Smooth muscle cell (in vitro differentiated cells): ENCODE results near the gene LUC7L. TPM values are rescaled to one million over a fixed set of nuclear protein-coding genes. Genes with fewer than 3 reads are reported as not detected.
"Not testable (repeated sequence)": the region's sequence is repeated elsewhere in the genome, so short reads cannot be mapped to it uniquely, and the experiment has no call there.

ENCODE experiments used
- DNase-seq: peaks from one replicate; lab custom pipeline; 2025; ENCODE audit not compliant: unreplicated experiment; lab: John Stamatoyannopoulos, UW
- H2AFZ ChIP-seq: fragments of 200-600 bp; sonication (generic); 2 replicates; pipeline ENCODE4 v1.6.0; 2016; ENCODE audit warnings: antibody characterized with exemption, low read depth, mild to moderate bottlenecking
- H3F3A ChIP-seq: fragments of 200-600 bp; sonication (generic); 2 replicates; pipeline ENCODE4 v1.6.0; 2017; ENCODE audit warnings: antibody characterized with exemption, low read depth
- H3K27ac ChIP-seq: fragments of 200-600 bp; sonication (generic); 2 replicates; pipeline ENCODE4 v1.5.1; 2016; ENCODE audit warnings: low read depth, mild to moderate bottlenecking
- H3K27me3 ChIP-seq: fragments of 200-600 bp; sonication (generic); 2 replicates; pipeline ENCODE4 v1.6.1; 2016; ENCODE audit warnings: low read depth, mild to moderate bottlenecking
- H3K36me3 ChIP-seq: fragments of 200-600 bp; sonication (generic); 2 replicates; pipeline ENCODE4 v1.5.1; 2016; ENCODE audit warnings: low read depth
- H3K4me1 ChIP-seq: fragments of 200-600 bp; sonication (generic); 2 replicates; pipeline ENCODE4 v1.5.1; 2016; ENCODE audit warnings: low read depth
- H3K4me2 ChIP-seq: fragments of 200-600 bp; sonication (generic); 2 replicates; pipeline ENCODE4 v1.6.0; 2016; ENCODE audit warnings: mild to moderate bottlenecking
- H3K4me3 ChIP-seq: fragments of 200-600 bp; sonication (generic); 2 replicates; pipeline ENCODE4 v1.5.1; 2016; ENCODE audit warnings: mild to moderate bottlenecking
- H3K79me2 ChIP-seq: fragments of 200-600 bp; sonication (generic); 2 replicates; pipeline ENCODE4 v1.6.0; 2016; ENCODE audit warnings: low read depth, mild to moderate bottlenecking
- H3K9ac ChIP-seq: fragments of 200-600 bp; sonication (generic); 2 replicates; pipeline ENCODE4 v1.6.0; 2016; ENCODE audit warnings: low read depth
- H3K9me3 ChIP-seq: fragments of 200-600 bp; sonication (generic); replicated peaks from 2 replicates; pipeline ENCODE4 v1.5.1; 2016; ENCODE audit warnings: low read depth
- H4K20me1 ChIP-seq: fragments of 200-600 bp; sonication (generic); 2 replicates; pipeline ENCODE4 v1.6.0; 2016; ENCODE audit warnings: low read depth
- CTCF ChIP-seq: fragments of 200-600 bp; sonication (generic); IDR thresholded peaks from 2 replicates; pipeline ENCODE4 v1.5.1; 2017; ENCODE audit warnings: borderline replicate concordance, mild to moderate bottlenecking, antibody characterized with exemption; ENCODE audit not compliant: insufficient read depth, poor library complexity, severe bottlenecking
- WGBS: methylation state at CpG from one replicate; pipeline ENCODE4 v1.1.7; 2016; ENCODE audit warnings: low lambda C conversion rate; 5-methylcytosine and 5-hydroxymethylcytosine counted together
- polyA plus RNA-seq: library from polyadenylated mRNA; unstranded; fragments of >200 nt; fragmentation: Nextera tagmentation; extraction: Ambion mirVana; gene quantifications from 2 replicates; pipeline ENCODE4 v1.2.1, GENCODE V29; 2016
- total RNA-seq: library from RNA; depleted of rRNA; stranded (reverse); fragments of >200 nt; gene quantifications from 2 replicates; pipeline ENCODE4 v1.2.3, GENCODE V29; 2014

Gene LUC7L
- total and polyA plus RNA-seq, 2 experiments from 2014 or later: 56.2 to 70.6 TPM

- Histone ChIP-seq H3K9ac (no peak overlapping the region), H4K20me1 (no peaks in the 10 kb centered on the region), H3K4me3 (no peak overlapping the region), H3F3A (no peaks in the 10 kb centered on the region), H2AFZ (no peak overlapping the region), H3K27ac (no peak overlapping the region), H3K36me3 (no peaks in the 10 kb centered on the region), H3K9me3 (no peaks in the 10 kb centered on the region), H3K79me2 (no peaks in the 10 kb centered on the region), H3K4me2 (no peak overlapping the region), H3K4me1 (peaks cover 5% of the 10 kb centered on the region), H3K27me3 (peaks cover 60% of the 10 kb centered on the region)
- WGBS: 90% methylated on average over 13 of the region's 13 CpGs
- no peak for DNase-seq
- no peak for TF ChIP-seq CTCF
Measured at GRCh38 chr16:162271-162991, 66.8 kb downstream of the LUC7L start.

GRCh38 chr16:160691-161190, 68.5 kb downstream of the LUC7L start:
- 66% methylated on average over 12 of the region's 18 CpGs for WGBS
- H4K20me1 ChIP-seq: no peaks in the 10 kb centered on the region
- H3K9me3 ChIP-seq: no peaks in the 10 kb centered on the region
- TF ChIP-seq CTCF: no peak
- H3F3A ChIP-seq: no peaks in the 10 kb centered on the region
- H3K36me3 ChIP-seq: no peaks in the 10 kb centered on the region
- H3K9ac ChIP-seq: no peak overlapping the region
- DNase-seq: no peak
- H3K4me3 ChIP-seq: no peak overlapping the region
- H3K79me2 ChIP-seq: no peaks in the 10 kb centered on the region
- peaks cover 5% of the 10 kb centered on the region for H3K4me1 ChIP-seq
- no peak overlapping the region for H3K4me2 ChIP-seq
- H3K27ac ChIP-seq: no peak overlapping the region
- peaks cover 57% of the 10 kb centered on the region for H3K27me3 ChIP-seq
- H2AFZ ChIP-seq: no peak overlapping the region

GRCh38 chr16:160242-160641, 69.0 kb downstream of the LUC7L start:
- DNase-seq, H3K36me3 ChIP-seq, H3K79me2 ChIP-seq, H2AFZ ChIP-seq, H3F3A ChIP-seq, H3K4me2 ChIP-seq, H3K4me1 ChIP-seq, H4K20me1 ChIP-seq, H3K9me3 ChIP-seq, H3K9ac ChIP-seq, H3K4me3 ChIP-seq, H3K27ac ChIP-seq: not testable (repeated sequence)
- peaks cover 56% of the 10 kb centered on the region for H3K27me3 ChIP-seq
- WGBS: 76% methylated on average over 17 of the region's 20 CpGs

- 58% methylated on average over 6 of the region's 6 CpGs for WGBS
- DNase-seq: no peak
- H3K9ac ChIP-seq: no peak overlapping the region
Measured at GRCh38 chr16:159136-159849, 70.0 kb downstream of the LUC7L start.

More at GRCh38 chr16:159136-159849, 70.0 kb downstream of the LUC7L start:
- Histone ChIP-seq H3F3A (no peaks in the 10 kb centered on the region), H3K36me3 (no peaks in the 10 kb centered on the region), H2AFZ (no peak overlapping the region), H3K9me3 (no peaks in the 10 kb centered on the region), H3K79me2 (no peaks in the 10 kb centered on the region), H3K27ac (no peak overlapping the region), H3K4me1 (peaks cover 8% of the 10 kb centered on the region), H3K4me2 (no peak overlapping the region), H4K20me1 (no peaks in the 10 kb centered on the region), H3K27me3 (peaks cover 61% of the 10 kb centered on the region), H3K4me3 (no peak overlapping the region)
- TF ChIP-seq CTCF: no peak
